ENCODE measurements around the gene RSPO1.

RSPO1 gene

DNA sequence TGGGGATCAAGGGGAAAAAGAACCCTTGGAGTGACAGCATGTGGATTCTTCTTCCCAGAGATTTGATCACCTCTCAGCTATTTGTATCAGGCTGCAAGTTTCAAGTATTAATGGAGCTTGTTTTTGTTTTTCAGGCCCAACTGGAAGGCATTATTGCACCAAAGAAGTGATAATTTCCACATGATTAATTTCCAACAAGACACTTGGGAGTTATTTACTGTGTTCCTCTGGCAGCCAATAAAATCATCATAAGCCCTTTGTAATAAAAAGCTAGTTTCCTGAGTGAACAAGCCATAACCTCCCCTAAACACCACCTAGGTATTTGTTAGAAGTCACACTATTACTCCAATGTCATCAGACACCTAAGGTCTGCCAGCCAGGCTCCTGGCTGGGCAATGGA, 69.8 kb downstream of the RSPO1 start:
- DNase-seq (ENCODE audit: low read depth), result no peak

DNA sequence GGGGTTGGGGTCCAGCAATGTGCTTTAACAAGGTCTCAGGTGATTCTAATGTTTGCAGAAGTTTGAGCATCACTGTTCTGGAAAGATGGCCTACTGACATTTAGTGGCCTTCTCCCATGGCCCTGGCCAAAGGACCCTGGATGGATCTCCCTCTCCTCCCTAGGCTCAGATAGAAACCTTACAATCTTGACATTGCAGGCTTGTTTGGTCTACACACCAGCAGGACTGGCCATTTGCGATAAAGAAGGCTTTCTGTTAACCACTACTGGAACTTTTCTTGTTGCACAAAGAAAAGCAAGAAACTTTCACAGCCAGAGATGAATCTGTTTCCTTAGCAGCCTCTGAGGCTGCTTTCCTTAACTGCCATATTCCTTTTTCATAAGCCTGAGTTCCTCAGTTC, 71.7 kb downstream of the RSPO1 start:
- no peak for DNase-seq (ENCODE audit: low read depth)

All from activated T-helper 1 cell treated with Interleukin-2 at 50 U/mL for 16 hours (primary cell).